Measurements from ENCODE around the gene GCG. TPM values are rescaled to one million over a fixed set of nuclear protein-coding genes. Genes with fewer than 3 reads are reported as not detected.

GCG gene
- total RNA-seq, result not detected in 2 replicates

GRCh38 chr2:162152147-162152546, at the start of gene GCG:
GCG (minus strand) TSS chr2:162152247; CDS start chr2:162149178, 3,069 bp downstream.

Other genes starting within 250 kb of the GCG start
- gene DPP4, start 78.0 kb downstream of the GCG start, total RNA-seq, result 5.0 and 11.3 TPM in 2 replicates
- 1.5 and 7.9 TPM in 2 replicates for gene FAP, start 91.2 kb upstream of the GCG start, total RNA-seq
- gene IFIH1, start 166.4 kb upstream of the GCG start, total RNA-seq, result 4.9 and 9.0 TPM in 2 replicates
- gene GCA, start 191.9 kb upstream of the GCG start, total RNA-seq, result 13.8 TPM in 2 replicates